HK-2 (cell line): ENCODE data around the gene ALG2.
A peak's percentile ranks its signal among the peaks of the same experiment; 100 is the strongest.

Experiments used
- DNase-seq: peaks from one replicate; pipeline ENCODE4 v3.0.0-alpha.2; 2018; ENCODE audit not compliant: unreplicated experiment

ALG2 gene

GRCh38 chr9:99192786-99193465, 28.8 kb downstream of the ALG2 start:
- DNase-seq = no peak

GRCh38 chr9:99190597-99191283, 31.0 kb downstream of the ALG2 start:
- no peak for DNase-seq

GRCh38 chr9:99189887-99190596, 31.7 kb downstream of the ALG2 start:
- no peak for DNase-seq

GRCh38 chr9:99189186-99189585, 32.6 kb downstream of the ALG2 start:
- DNase-seq = no peak

GRCh38 chr9:99187311-99187710, 34.4 kb downstream of the ALG2 start:
- DNase-seq = no peak

GRCh38 chr9:99185934-99186333, 35.8 kb downstream of the ALG2 start:
- no peak for DNase-seq

- DNase-seq = no peak
These were observed 36.5 kb downstream of the ALG2 start for GRCh38 chr9:99185348-99185632.

GRCh38 chr9:99184475-99185347, 37.0 kb downstream of the ALG2 start:
- DNase-seq = peak; percentile 86

GRCh38 chr9:99184110-99184474, 37.6 kb downstream of the ALG2 start:
- DNase-seq = no peak

- DNase-seq = no peak
These were observed 38.1 kb downstream of the ALG2 start for GRCh38 chr9:99183616-99184015.

GRCh38 chr9:99182356-99182755, 39.4 kb downstream of the ALG2 start:
- DNase-seq = no peak

- DNase-seq = peak; percentile 11
These were observed 40.1 kb downstream of the ALG2 start for GRCh38 chr9:99181621-99182020.

- no peak for DNase-seq
These were observed 40.5 kb downstream of the ALG2 start for GRCh38 chr9:99181206-99181605.

- no peak for DNase-seq
These were observed 41.1 kb downstream of the ALG2 start for GRCh38 chr9:99180662-99181061.

- no peak for DNase-seq
These were observed 41.5 kb downstream of the ALG2 start for GRCh38 chr9:99180199-99180598.

GRCh38 chr9:99178912-99179872, 42.5 kb downstream of the ALG2 start:
- DNase-seq = no peak

- no peak for DNase-seq
These were observed 44.0 kb downstream of the ALG2 start for GRCh38 chr9:99177576-99178366.

- DNase-seq = no peak
These were observed 45.2 kb downstream of the ALG2 start for GRCh38 chr9:99176527-99177013.

- no peak for DNase-seq
These were observed 47.9 kb downstream of the ALG2 start for GRCh38 chr9:99173570-99174504.
